Kidney epithelial cell (primary cell): ENCODE measurements around the gene GNG4. TPM values are rescaled to one million over a fixed set of nuclear protein-coding genes. Genes with fewer than 3 reads are reported as not detected.

Source experiments
- DNase-seq: peaks from one replicate; pipeline ENCODE4 v3.0.0-alpha.2; 2010; ENCODE audit warnings: low read depth
- H3K27me3 ChIP-seq: 2 replicates; pipeline ENCODE4 v1.6.0; 2011; ENCODE audit warnings: low read length; ENCODE audit not compliant: control insufficient read depth, insufficient read depth
- H3K36me3 ChIP-seq: 2 replicates; pipeline ENCODE4 v1.5.1; 2011; ENCODE audit warnings: low read length; ENCODE audit not compliant: control insufficient read depth, insufficient read depth
- H3K4me3 ChIP-seq: 2 replicates; pipeline ENCODE4 v1.5.1; 2011; ENCODE audit warnings: low read depth, mild to moderate bottlenecking, control low read depth, low read length
- total RNA-seq: library from RNA; depleted of rRNA; stranded (reverse); fragments of >200 nt; gene quantifications from 2 replicates; pipeline ENCODE4 v1.2.3, GENCODE V29; 2015
- TF ChIP-seq, protein P1 (sequence below): IDR thresholded peaks from 2 replicates; pipeline ENCODE4 v1.5.1; 2011; ENCODE audit warnings: mild to moderate bottlenecking, moderate library complexity, low read length, control low read depth, inconsistent platforms; ENCODE audit not compliant: insufficient read depth, poor library complexity, severe bottlenecking

GNG4 gene
- total RNA-seq, 1 donor from 2014 or later: 0.54 TPM

DNA sequence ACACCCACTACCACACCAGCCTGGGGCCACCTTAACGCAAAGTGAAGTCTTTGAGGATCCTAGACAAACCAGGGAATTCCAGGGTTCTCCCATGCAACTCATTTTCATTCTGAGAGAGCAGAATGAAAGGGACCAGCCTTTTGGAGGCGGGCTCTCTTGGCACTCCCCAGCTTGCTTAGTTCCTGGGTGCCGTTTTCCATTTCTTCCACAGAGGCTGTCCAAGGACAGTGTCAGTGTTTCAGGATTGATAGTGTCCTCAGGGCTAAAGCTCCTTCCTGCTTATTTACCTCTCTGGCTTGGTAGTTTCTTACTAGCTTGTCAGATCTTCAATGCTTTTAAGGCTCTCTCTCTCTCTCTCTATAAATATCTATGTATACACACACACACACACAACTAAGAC lies 30.1 kb upstream of the GNG4 start:
- no peaks in the 10 kb centered on the region for H3K27me3 ChIP-seq
- H3K4me3 ChIP-seq: no peak overlapping the region
- no peak for DNase-seq
- no peaks in the 10 kb centered on the region for H3K36me3 ChIP-seq
- TF ChIP-seq, protein P1, sequence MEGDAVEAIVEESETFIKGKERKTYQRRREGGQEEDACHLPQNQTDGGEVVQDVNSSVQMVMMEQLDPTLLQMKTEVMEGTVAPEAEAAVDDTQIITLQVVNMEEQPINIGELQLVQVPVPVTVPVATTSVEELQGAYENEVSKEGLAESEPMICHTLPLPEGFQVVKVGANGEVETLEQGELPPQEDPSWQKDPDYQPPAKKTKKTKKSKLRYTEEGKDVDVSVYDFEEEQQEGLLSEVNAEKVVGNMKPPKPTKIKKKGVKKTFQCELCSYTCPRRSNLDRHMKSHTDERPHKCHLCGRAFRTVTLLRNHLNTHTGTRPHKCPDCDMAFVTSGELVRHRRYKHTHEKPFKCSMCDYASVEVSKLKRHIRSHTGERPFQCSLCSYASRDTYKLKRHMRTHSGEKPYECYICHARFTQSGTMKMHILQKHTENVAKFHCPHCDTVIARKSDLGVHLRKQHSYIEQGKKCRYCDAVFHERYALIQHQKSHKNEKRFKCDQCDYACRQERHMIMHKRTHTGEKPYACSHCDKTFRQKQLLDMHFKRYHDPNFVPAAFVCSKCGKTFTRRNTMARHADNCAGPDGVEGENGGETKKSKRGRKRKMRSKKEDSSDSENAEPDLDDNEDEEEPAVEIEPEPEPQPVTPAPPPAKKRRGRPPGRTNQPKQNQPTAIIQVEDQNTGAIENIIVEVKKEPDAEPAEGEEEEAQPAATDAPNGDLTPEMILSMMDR: no peak

DNA sequence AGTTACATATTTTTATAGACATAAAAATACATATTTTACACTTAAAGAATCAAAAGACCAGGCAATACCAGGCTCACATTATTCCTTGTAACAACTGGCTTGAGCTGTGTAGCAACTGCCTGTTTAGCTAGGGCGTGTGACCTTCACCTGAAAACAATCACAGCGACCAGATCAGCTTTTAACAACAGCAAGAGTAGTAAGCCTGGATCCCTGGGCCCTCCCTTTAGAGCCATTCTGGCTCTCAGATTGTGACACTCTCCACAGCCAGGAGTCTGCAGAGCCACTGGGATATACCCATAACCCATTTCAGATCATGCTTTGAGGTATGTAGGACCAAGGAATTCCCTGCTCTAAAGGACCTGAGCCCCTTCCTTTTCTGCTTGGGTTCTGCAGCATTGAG lies 29.4 kb upstream of the GNG4 start:
- no peak for DNase-seq
- H3K27me3 ChIP-seq: no peaks in the 10 kb centered on the region
- TF ChIP-seq, protein P1: no peak
- no peaks in the 10 kb centered on the region for H3K36me3 ChIP-seq
- no peak overlapping the region for H3K4me3 ChIP-seq

GRCh38 chr1:235675152-235675890 lies 25.7 kb upstream of the GNG4 start:
- no peak for DNase-seq
- Histone ChIP-seq H3K4me3 (no peak overlapping the region), H3K27me3 (no peaks in the 10 kb centered on the region), H3K36me3 (no peaks in the 10 kb centered on the region)
- TF ChIP-seq, protein P1: no peak

DNA sequence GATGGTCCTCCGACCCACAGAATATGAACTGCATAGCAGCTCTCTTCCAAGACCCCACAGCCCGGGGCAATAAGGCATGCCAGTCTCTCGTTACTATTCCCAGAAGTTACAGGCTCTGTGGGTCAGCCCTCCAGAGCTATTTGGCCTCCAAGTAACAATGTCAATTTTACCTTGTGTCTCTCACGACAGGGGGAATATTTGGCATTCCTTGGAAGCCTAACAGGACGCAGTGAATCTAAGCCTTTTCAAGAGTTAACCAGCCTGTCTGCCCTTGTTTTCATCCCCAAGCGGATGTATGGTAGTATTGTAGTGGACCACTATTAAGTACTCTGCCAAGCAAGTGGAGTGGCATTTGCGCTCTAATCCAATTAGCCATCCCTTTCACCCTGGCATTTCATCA lies 24.4 kb upstream of the GNG4 start:
- TF ChIP-seq, protein P1: no peak
- Histone ChIP-seq H3K36me3 (peaks cover 1% of the 10 kb centered on the region), H3K27me3 (no peaks in the 10 kb centered on the region), H3K4me3 (no peak overlapping the region)
- no peak for DNase-seq

- no peak for DNase-seq
- Histone ChIP-seq H3K27me3 (no peaks in the 10 kb centered on the region), H3K36me3 (peaks cover 1% of the 10 kb centered on the region), H3K4me3 (no peak overlapping the region)
- TF ChIP-seq, protein P1: no peak
Measured at GRCh38 chr1:235671992-235672391, 22.4 kb upstream of the GNG4 start.
